ENCODE results near the gene CHKB.

The CHKB gene

DNA sequence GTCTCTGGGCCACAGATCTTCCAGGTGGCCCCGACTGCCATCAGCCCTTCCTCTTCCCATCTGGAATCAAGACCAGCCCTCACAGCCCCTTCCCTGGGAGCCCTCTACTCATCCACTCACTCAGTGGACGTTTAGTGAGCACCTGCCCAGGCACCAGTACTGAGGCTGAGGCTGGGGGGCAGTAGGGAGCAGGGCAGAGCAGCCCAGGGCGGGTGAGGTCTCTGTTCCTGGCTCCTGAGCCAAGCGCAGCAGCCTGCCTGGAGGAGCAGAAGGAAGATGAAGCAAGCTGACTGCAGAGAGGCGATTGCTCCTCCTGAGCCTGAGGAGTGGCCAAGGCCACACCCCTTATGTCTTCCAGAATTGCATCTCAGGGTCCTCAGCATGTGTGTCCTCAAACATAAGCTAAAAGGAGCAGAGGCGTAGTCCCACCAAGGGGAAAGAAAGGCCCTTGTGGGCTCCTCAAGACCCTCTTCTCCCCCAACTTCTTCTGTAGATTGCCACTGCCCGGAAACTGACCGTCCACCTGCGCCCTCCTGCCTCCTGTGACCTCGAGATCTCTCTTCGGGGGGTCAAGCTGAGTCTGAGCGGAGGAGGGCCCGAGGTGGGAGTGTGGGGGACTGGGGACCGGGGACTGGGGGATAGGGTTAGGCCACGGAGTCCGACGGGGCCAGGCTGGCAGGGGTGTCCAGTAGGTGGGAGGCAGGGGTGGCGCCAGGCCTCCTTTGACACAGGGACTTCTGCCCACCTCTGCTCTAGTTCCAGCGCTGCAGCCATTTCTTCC, 23.7 kb upstream of the CHKB start:
- Histone ChIP-seq H3K36me3 (no peaks in the 10 kb centered on the region), H3K9me3 (no peaks in the 10 kb centered on the region), H3K4me3 (no peak overlapping the region), H3K4me1 (peaks cover 9% of the 10 kb centered on the region; the same call in 1 of the 2 replicates), H3K4me2 (peak overlapping the region; percentile 34; the same call in 1 of the 2 replicates), H3K27me3 (peaks cover 59% of the 10 kb centered on the region), H4K20me1 (peaks cover 27% of the 10 kb centered on the region), H3K9ac (no peak overlapping the region), H3K27ac (no peak overlapping the region)
- no peak for TF ChIP-seq Cebpa-rat (IDR thresholded peaks at IDR 0.05)

DNA sequence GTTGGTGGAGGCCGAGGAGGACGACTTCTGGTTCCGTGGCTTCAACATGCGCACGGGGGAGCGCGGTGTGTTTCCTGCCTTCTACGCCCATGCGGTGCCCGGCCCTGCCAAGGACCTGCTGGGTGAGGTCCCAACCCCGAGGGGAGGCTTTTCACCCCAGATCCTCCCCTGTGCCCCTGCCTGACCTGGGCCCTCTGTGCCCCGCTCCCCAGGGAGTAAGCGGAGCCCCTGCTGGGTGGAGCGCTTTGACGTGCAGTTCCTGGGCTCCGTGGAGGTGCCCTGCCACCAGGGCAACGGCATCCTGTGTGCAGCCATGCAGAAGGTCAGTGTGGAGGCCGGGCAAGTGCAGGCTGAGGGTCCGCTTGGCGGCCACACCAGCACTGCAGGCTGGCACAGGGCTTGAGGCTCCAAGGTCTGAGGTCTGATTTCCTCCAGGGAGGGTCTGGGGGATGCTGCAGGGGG, 23.0 kb upstream of the CHKB start:
- Histone ChIP-seq H4K20me1 (peaks cover 27% of the 10 kb centered on the region), H3K4me3 (no peak overlapping the region), H3K27me3 (peaks cover 66% of the 10 kb centered on the region)

GRCh38 chr22:50605002-50605612, 22.5 kb upstream of the CHKB start:
- peaks cover 71% of the 10 kb centered on the region for H3K27me3 ChIP-seq
- H3K27ac ChIP-seq: no peak overlapping the region
- H3K4me1 ChIP-seq: peaks cover 9% of the 10 kb centered on the region; the same call in 1 of the 2 replicates
- H3K36me3 ChIP-seq: no peaks in the 10 kb centered on the region
- H3K9me3 ChIP-seq: no peaks in the 10 kb centered on the region
- peaks cover 28% of the 10 kb centered on the region for H4K20me1 ChIP-seq
- no peak overlapping the region for H3K4me3 ChIP-seq
- no peak overlapping the region for H3K9ac ChIP-seq
- TF ChIP-seq Cebpa-rat (IDR thresholded peaks at IDR 0.05): no peak
- peak overlapping the region; percentile 34; the same call in 1 of the 2 replicates for H3K4me2 ChIP-seq

More for the DNA sequence above, 23.0 kb upstream of the CHKB start:
- no peak for TF ChIP-seq Cebpa-rat (IDR thresholded peaks at IDR 0.05)
- no peaks in the 10 kb centered on the region for H3K36me3 ChIP-seq
- H3K4me2 ChIP-seq: peak overlapping the region; percentile 34
- H3K9ac ChIP-seq: no peak overlapping the region
- no peak overlapping the region for H3K27ac ChIP-seq
- H3K9me3 ChIP-seq: no peaks in the 10 kb centered on the region
- H3K4me1 ChIP-seq: peaks cover 9% of the 10 kb centered on the region; the same call in 1 of the 2 replicates

DNA sequence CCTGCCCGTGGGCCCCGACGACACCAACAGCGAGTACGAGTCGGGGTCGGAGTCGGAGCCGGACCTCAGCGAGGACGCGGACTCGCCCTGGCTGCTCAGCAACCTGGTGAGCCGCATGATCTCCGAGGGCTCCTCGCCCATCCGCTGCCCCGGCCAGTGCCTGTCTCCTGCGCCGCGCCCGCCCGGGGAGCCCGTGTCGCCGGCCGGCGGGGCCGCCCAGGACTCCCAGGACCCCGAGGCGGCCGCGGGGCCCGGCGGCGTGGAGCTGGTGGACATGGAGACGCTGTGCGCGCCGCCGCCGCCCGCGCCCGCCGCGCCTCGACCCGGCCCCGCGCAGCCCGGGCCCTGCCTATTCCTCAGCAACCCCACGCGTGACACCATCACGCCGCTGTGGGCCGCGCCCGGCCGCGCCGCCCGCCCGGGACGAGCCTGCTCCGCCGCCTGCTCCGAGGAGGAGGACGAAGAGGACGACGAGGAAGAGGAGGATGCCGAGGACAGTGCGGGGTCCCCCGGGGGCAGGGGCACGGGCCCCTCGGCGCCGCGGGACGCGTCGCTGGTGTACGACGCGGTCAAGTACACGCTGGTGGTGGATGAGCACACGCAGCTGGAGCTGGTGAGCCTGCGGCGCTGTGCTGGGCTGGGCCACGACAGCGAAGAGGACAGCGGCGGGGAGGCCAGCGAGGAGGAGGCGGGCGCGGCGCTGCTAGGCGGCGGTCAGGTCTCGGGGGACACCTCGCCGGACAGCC, 21.8 kb upstream of the CHKB start:
- peaks cover 9% of the 10 kb centered on the region; the same call in 1 of the 2 replicates for H3K4me1 ChIP-seq
- no peak overlapping the region for H3K4me3 ChIP-seq
- no peaks in the 10 kb centered on the region for H3K9me3 ChIP-seq
- no peak overlapping the region for H3K9ac ChIP-seq
- H3K27ac ChIP-seq: no peak overlapping the region
- peaks cover 35% of the 10 kb centered on the region for H4K20me1 ChIP-seq
- no peaks in the 10 kb centered on the region for H3K36me3 ChIP-seq
- H3K4me2 ChIP-seq: no peak overlapping the region
- H3K27me3 ChIP-seq: peaks cover 77% of the 10 kb centered on the region
- TF ChIP-seq Cebpa-rat (IDR thresholded peaks at IDR 0.05): no peak

DNA sequence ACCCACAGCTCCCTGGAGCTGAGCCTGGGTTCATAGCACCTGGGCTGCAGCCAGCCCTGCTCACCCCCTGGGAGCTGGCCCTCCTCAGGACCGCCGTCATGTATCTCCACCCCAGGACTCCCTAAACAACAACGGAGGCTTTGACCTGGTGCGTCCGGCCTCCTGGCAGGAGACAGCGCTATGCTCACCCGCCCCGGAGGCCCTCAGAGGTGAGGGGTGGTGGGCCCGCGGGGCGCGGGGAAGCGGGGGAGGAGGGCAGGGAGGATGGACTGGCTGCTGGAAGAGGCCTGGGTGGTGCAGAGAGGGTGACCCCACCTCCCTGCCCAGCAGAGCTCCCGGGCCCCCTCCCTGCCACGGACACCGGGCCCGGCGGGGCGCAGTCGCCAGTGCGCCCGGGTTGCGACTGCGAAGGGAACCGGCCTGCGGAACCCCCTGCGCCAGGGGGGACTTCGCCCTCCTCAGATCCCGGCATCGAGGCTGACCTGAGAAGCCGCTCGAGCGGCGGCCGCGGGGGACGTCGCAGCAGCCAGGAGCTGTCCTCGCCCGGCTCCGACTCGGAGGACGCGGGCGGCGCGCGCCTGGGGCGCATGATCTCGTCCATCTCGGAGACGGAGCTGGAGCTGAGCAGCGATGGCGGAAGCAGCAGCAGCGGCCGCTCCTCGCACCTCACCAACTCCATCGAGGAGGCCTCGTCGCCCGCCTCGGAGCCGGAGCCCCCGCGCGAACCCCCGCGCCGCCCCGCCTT, 21.0 kb upstream of the CHKB start:
- H4K20me1 ChIP-seq: peaks cover 41% of the 10 kb centered on the region
- H3K9ac ChIP-seq: no peak overlapping the region
- no peaks in the 10 kb centered on the region for H3K36me3 ChIP-seq
- H3K4me2 ChIP-seq: no peak overlapping the region
- H3K4me1 ChIP-seq: peaks cover 9% of the 10 kb centered on the region; the same call in 1 of the 2 replicates
- H3K4me3 ChIP-seq: no peak overlapping the region
- H3K27ac ChIP-seq: no peak overlapping the region
- no peak for TF ChIP-seq Cebpa-rat (IDR thresholded peaks at IDR 0.05)
- no peaks in the 10 kb centered on the region for H3K9me3 ChIP-seq
- H3K27me3 ChIP-seq: peaks cover 82% of the 10 kb centered on the region

DNA sequence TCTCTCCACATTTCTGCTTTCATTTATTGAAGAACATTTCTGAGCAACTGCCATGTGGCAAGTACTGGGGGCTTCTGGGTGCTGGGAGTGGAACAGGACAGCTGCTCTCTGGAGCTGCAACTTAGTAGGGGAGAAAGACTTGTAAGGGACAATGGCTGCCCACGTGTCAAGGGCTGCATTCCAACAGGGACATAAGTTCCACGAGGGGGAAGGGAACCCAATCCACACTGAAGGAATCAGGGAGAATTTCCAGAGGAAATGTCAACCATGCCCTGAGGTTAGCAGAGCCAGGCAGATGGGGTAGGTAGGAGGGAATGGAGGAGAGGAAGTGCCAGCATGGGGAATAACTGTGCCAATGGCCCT, 19.7 kb upstream of the CHKB start:
- H3K27ac ChIP-seq: no peak overlapping the region
- no peaks in the 10 kb centered on the region for H3K9me3 ChIP-seq
- H3K9ac ChIP-seq: no peak overlapping the region
- H3K4me1 ChIP-seq: peaks cover 9% of the 10 kb centered on the region; the same call in 1 of the 2 replicates
- H3K4me3 ChIP-seq: no peak overlapping the region
- H4K20me1 ChIP-seq: peaks cover 48% of the 10 kb centered on the region
- H3K27me3 ChIP-seq: peaks cover 87% of the 10 kb centered on the region
- TF ChIP-seq Cebpa-rat (IDR thresholded peaks at IDR 0.05): no peak
- no peaks in the 10 kb centered on the region for H3K36me3 ChIP-seq
- no peak overlapping the region for H3K4me2 ChIP-seq

DNA sequence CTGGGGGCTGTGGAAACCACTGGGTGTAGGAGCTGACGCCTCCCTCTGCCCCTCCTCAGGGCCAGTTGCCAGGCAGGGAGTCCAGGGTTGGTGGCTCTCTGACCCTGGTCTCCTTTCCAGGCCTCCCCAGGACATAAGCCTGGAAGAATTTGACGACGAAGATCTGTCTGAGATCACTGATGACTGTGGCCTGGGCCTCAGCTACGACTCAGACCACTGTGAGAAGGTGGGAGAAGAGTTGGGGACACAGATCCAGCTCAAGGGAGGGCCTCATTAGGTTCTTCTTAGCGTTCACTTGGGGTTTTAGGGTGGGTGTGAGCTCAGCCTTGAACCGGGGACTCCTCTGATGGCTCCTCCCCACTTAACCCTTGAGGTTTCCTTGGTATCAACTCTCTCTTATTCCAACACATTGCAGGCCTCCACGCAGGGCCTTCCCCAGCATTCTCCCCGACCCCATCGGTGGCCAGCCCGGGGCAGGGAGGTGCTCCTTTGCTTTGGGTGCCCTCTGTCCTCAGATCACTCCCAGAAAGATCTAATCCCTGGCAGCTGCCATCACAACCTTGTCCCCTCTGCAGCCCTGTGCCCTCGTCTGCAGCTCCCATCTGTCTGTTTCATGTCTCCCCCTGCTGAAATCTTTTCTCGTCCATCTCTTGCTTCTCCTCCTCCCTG, 19.2 kb upstream of the CHKB start:
- Histone ChIP-seq H3K36me3 (no peaks in the 10 kb centered on the region), H3K9me3 (no peaks in the 10 kb centered on the region), H3K4me2 (no peak overlapping the region), H3K4me1 (peaks cover 9% of the 10 kb centered on the region; the same call in 1 of the 2 replicates), H3K4me3 (no peak overlapping the region), H3K27ac (no peak overlapping the region), H3K9ac (no peak overlapping the region), H3K27me3 (peaks cover 82% of the 10 kb centered on the region), H4K20me1 (peaks cover 48% of the 10 kb centered on the region)
- TF ChIP-seq Cebpa-rat (IDR thresholded peaks at IDR 0.05): no peak

DNA sequence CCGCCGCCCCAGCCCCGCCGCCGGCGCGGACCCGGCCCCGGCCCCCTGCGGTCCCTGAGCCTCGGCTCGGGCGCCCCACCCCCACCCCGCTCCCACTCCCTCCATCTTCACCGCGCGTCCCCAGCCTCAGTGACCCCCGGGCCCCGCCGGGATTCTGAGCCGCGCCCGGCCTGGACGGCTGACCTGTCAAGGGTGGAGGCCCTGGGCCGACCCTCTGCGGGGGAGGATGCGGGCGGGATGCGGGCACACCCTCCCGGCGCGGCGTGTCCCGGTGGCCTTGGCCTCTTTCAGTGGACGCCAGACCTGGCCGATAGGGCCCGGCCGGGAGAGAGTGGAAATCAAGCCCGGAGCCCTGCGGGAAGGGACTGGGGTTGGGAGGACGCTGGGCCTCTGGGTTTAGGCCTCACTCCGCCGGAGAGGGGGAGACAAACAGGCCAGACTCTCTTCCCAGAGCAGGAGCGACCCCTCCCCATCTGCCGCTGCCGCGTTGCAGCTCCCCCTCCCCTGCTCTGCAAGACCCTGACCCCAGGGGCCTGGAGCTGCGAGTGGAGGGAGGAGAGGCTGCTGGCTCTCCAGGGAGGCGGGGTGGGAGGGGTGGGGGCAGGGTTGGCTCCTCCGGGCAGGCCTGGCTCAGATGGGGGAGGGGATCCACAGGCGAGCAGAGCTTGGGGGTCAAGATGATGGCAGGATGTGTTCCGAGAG, 18.5 kb upstream of the CHKB start:
- H3K9me3 ChIP-seq: no peaks in the 10 kb centered on the region
- no peak for TF ChIP-seq Cebpa-rat (IDR thresholded peaks at IDR 0.05)
- no peak overlapping the region for H3K9ac ChIP-seq
- peaks cover 80% of the 10 kb centered on the region for H3K27me3 ChIP-seq
- peaks cover 48% of the 10 kb centered on the region for H4K20me1 ChIP-seq
- H3K36me3 ChIP-seq: no peaks in the 10 kb centered on the region
- no peak overlapping the region for H3K4me2 ChIP-seq
- H3K27ac ChIP-seq: no peak overlapping the region
- H3K4me1 ChIP-seq: peaks cover 9% of the 10 kb centered on the region; the same call in 1 of the 2 replicates
- H3K4me3 ChIP-seq: no peak overlapping the region
